GM12878 (cell line): ENCODE data around the gene EPB41. TPM values are rescaled to one million over a fixed set of nuclear protein-coding genes. Genes with fewer than 3 reads are reported as not detected.

Source experiments
- ATAC-seq: fragments of 200-7000 bp; cut with Tn5 transposase; 3 replicates; pipeline ENCODE4 v1.9.1; 2020; ENCODE audit warnings: mild to moderate bottlenecking, moderate library complexity
- BruUV-seq: library from RNA; stranded (reverse); fragments of 400-500 nt; replicated peaks from 2 replicates; lab custom pipeline; 2021; lab: Mats Ljungman, UMichigan
- CTCF ChIA-PET: fragments of 300-600 bp; sonication (Branson Sonifier 250); formaldehyde crosslinking; extraction: SDS; loops from one replicate; lab custom pipeline; 2021; ENCODE audit warnings: inconsistent platforms; lab: Yijun Ruan, JAX
- POLR2A ChIA-PET: fragments of 350-600 bp; formaldehyde crosslinking; extraction: SDS; loops from one replicate; lab custom pipeline; 2021; ENCODE audit warnings: inconsistent platforms; lab: Charles Lee
- RAD21 ChIA-PET: fragments of 300-600 bp; sonication (Branson Sonifier 250); formaldehyde crosslinking; loops from one replicate; lab custom pipeline; 2023; ENCODE audit warnings: antibody characterized with exemption; ENCODE audit not compliant: unreplicated experiment; lab: Charles Lee
- SMC1A ChIA-PET: fragments of 300-600 bp; sonication (Branson Sonifier 250); formaldehyde crosslinking; loops from one replicate; lab custom pipeline; 2023; ENCODE audit not compliant: unreplicated experiment, uncharacterized antibody; lab: Charles Lee
- DNase-seq: peaks from one replicate; pipeline ENCODE4 v3.0.0-alpha.2; 2011; ENCODE audit warnings: low read depth, low spot score
- FAIRE-seq: peaks from 3 replicates; lab custom pipeline; 2011; peaks lifted over from hg19 to GRCh38; lab: Jason Lieb, UNC
- H2AFZ ChIP-seq: 2 replicates; pipeline ENCODE4 v1.6.0; 2011; ENCODE audit warnings: low read depth, low read length, control low read depth; ENCODE audit not compliant: control insufficient read depth
- H3K27ac ChIP-seq: 2 replicates; pipeline ENCODE4 v1.5.1; 2011; ENCODE audit warnings: control low read depth; ENCODE audit not compliant: control insufficient read depth, insufficient read depth
- H3K27me3 ChIP-seq, 2 experiments: replicated peaks in 1 of 2; 2 replicates each; pipeline versions ENCODE4 v1.6.0 to v1.6.1; 2011; ENCODE audit warnings: low read length in 1 of 2; ENCODE audit not compliant: control insufficient read depth in 2 of 2, insufficient read depth in 2 of 2
- H3K36me3 ChIP-seq, 2 experiments: 2 replicates each; pipeline ENCODE4 v1.5.1; 2011; ENCODE audit warnings: low read length in 1 of 2; ENCODE audit not compliant: control insufficient read depth in 2 of 2, insufficient read depth in 2 of 2
- H3K4me1 ChIP-seq: 2 replicates; pipeline ENCODE4 v1.6.1; 2011; ENCODE audit warnings: mild to moderate bottlenecking, low read length, moderate library complexity, mixed read lengths; ENCODE audit not compliant: control insufficient read depth, insufficient read depth
- H3K4me2 ChIP-seq: 2 replicates; pipeline ENCODE4 v1.6.0; 2011; ENCODE audit warnings: control low read depth; ENCODE audit not compliant: control insufficient read depth, insufficient read depth
- H3K4me3 ChIP-seq: fragments of 200-600 bp; sonication (generic); 2 replicates; pipeline ENCODE4 v1.5.1; 2016
- H3K79me2 ChIP-seq: 2 replicates; pipeline ENCODE4 v1.6.0; 2011; ENCODE audit warnings: low read length; ENCODE audit not compliant: control insufficient read depth, insufficient read depth
- H3K9ac ChIP-seq: 2 replicates; pipeline ENCODE4 v1.8.0; 2011; ENCODE audit warnings: low read length, control low read depth, mixed read lengths; ENCODE audit not compliant: control insufficient read depth, insufficient read depth
- H3K9me3 ChIP-seq: replicated peaks from 3 replicates; pipeline ENCODE4 v1.5.1; 2011; ENCODE audit warnings: mild to moderate bottlenecking, low read length; ENCODE audit not compliant: control insufficient read depth, insufficient read depth
- H4K20me1 ChIP-seq: 2 replicates; pipeline ENCODE4 v1.6.0; 2011; ENCODE audit not compliant: control insufficient read depth, insufficient read depth
- ASH2L ChIP-seq: fragments of 300-600, 200-600 bp; sonication (generic); IDR thresholded peaks from 2 replicates; pipeline ENCODE4 v1.6.1; 2017; ENCODE audit warnings: low read depth, mild to moderate bottlenecking, borderline replicate concordance
- ATF2 ChIP-seq: IDR thresholded peaks from 2 replicates; pipeline ENCODE4 v1.6.1; 2012; ENCODE audit warnings: low read length, inconsistent platforms
- BMI1 ChIP-seq: fragments of 450-650 bp; IDR thresholded peaks from 2 replicates; pipeline ENCODE4 v1.6.1; 2016; ENCODE audit warnings: mild to moderate bottlenecking, moderate library complexity, borderline replicate concordance
- CREB1 ChIP-seq: IDR thresholded peaks from 2 replicates; pipeline ENCODE4 v1.6.1; 2012; ENCODE audit warnings: low read depth, mild to moderate bottlenecking, inconsistent platforms
- E2F8 ChIP-seq: fragments of 450-650 bp; IDR thresholded peaks from 2 replicates; pipeline ENCODE4 v1.6.1; 2018; ENCODE audit warnings: mild to moderate bottlenecking, low read depth, moderate library complexity; ENCODE audit not compliant: partially characterized antibody
- KDM1A ChIP-seq: fragments of 200-600 bp; sonication (generic); IDR thresholded peaks from 2 replicates; pipeline ENCODE4 v1.6.1; 2016; ENCODE audit warnings: borderline replicate concordance
- MLLT1 ChIP-seq: fragments of 450-650 bp; IDR thresholded peaks from 2 replicates; pipeline ENCODE4 v1.6.1; 2016; ENCODE audit warnings: mild to moderate bottlenecking
- PML ChIP-seq: IDR thresholded peaks from 2 replicates; pipeline ENCODE4 v1.6.1; 2012; ENCODE audit warnings: low read length, inconsistent platforms
- POLR2AphosphoS5 ChIP-seq: IDR thresholded peaks from 2 replicates; pipeline ENCODE4 v1.6.1; 2011; ENCODE audit warnings: mild to moderate bottlenecking, low read length, inconsistent platforms
- SIX5 ChIP-seq: IDR thresholded peaks from 2 replicates; pipeline ENCODE4 v1.6.1; 2011; ENCODE audit warnings: mild to moderate bottlenecking, low read depth, low read length, moderate library complexity; ENCODE audit not compliant: severe bottlenecking
- SMARCA5 ChIP-seq: fragments of 450-650 bp; IDR thresholded peaks from 2 replicates; pipeline ENCODE4 v1.6.1; 2017; ENCODE audit warnings: mild to moderate bottlenecking
- STAT1 ChIP-seq: fragments of 450-650 bp; conservative IDR thresholded peaks from 2 replicates; pipeline ENCODE4 v1.6.1; 2014; ENCODE audit warnings: antibody characterized with exemption, mild to moderate bottlenecking
- TBL1XR1 ChIP-seq: IDR thresholded peaks from 2 replicates; pipeline ENCODE4 v1.6.1; 2012; ENCODE audit warnings: low read depth, low read length, improper control_type of control experiment
- TCF12 ChIP-seq: IDR thresholded peaks from 2 replicates; pipeline ENCODE4 v1.6.1; 2011; ENCODE audit warnings: low read depth, mild to moderate bottlenecking, low read length
- ZNF217 ChIP-seq: fragments of 450-650 bp; IDR thresholded peaks from 2 replicates; pipeline ENCODE4 v1.6.1; 2017; ENCODE audit warnings: antibody characterized with exemption, mild to moderate bottlenecking
- ZNF384 ChIP-seq: IDR thresholded peaks from 2 replicates; pipeline ENCODE4 v1.6.1; 2012; ENCODE audit warnings: low read depth, mild to moderate bottlenecking, low read length, improper control_type of control experiment, borderline replicate concordance
- WGBS: methylation state at CpG from one replicate; pipeline ENCODE4 v1.1.6; 2016; ENCODE audit warnings: low lambda C conversion rate; ENCODE audit not compliant: insufficient replicate concordance, insufficient coverage; ENCODE audit errors: missing lambda C conversion rate; 5-methylcytosine and 5-hydroxymethylcytosine counted together
- in situ Hi-C: fragments of 300-500 bp; cut with MboI; formaldehyde crosslinking; loops from 9 replicates; pipeline ENCODE4 v1.14.3; 2018; ENCODE audit warnings: mixed read lengths
- intact Hi-C: fragments of 100-400 bp; cut with micrococcal nuclease; formaldehyde crosslinking; loops from one replicate; pipeline ENCODE4 v1.14.2; 2022; ENCODE audit not compliant: unreplicated experiment
- polyA plus RNA-seq, 11 experiments: library from polyadenylated mRNA; depleted of rRNA in 4 of 11; unstranded in 6 of 11; stranded (reverse) in 5 of 11; fragments of >200 nt; fragmentation: Nextera tagmentation in 4 of 11; fragmentation: Illumina TruSeq in 1 of 11; extraction: Ambion mirVana in 4 of 11; extraction: Trizol in 1 of 11; gene quantifications; 1 replicate in 1 of 11; 2 replicates in 10 of 11; pipeline versions ENCODE4 v1.2.1 to v1.2.3, GENCODE V29; 2011 to 2016; ENCODE audit warnings: inconsistent platforms in 2 of 11, missing spikeins in 2 of 11, low read depth in 1 of 11
- total RNA-seq, 4 experiments: library from RNA; depleted of rRNA in 3 of 4; stranded (reverse); fragments of >200 nt in 3 of 4; fragmentation: Illumina TruSeq in 1 of 4; extraction: Trizol in 1 of 4; gene quantifications; 2 replicates each; pipeline versions ENCODE4 v1.2.1 to v1.2.3, GENCODE V29; 2013 to 2021

The EPB41 gene
- total and polyA plus RNA-seq, 10 of the 15 experiments (the other 5 are each of a cell fraction or from before 2014, with no cell fraction given), result 1.1 to 77.6 (median 58.8) TPM

- Histone ChIP-seq H3K4me3 (no peak overlapping the region), H4K20me1 (no peaks in the 10 kb centered on the region), H2AFZ (no peak overlapping the region), H3K9me3 (no peaks in the 10 kb centered on the region), H3K27me3 (no peaks in the 10 kb centered on the region), H3K9ac (no peak overlapping the region), H3K4me2 (no peak overlapping the region), H3K27ac (no peak overlapping the region), H3K79me2 (no peaks in the 10 kb centered on the region), H3K4me1 (no peaks in the 10 kb centered on the region), H3K36me3 (no peaks in the 10 kb centered on the region; a peak in 1 of 4 replicates)
- no peak for FAIRE-seq
- 95% methylated on average over 1 of the region's 1 CpG for WGBS
- no TSS peak for BruUV-seq
- no peak for DNase-seq
- in situ Hi-C loops, result no loop called here
- ChIA-PET RAD21 (no interaction called here), CTCF (no interaction called here), POLR2A (no interaction called here), SMC1A (interaction anchor here (0.9 kb wide), 1 partner anchor 19 kb away, joined by 5 read pairs; no protein-coding TSS in a partner anchor)
- intact Hi-C loops, result no loop called here
- no peak for ATAC-seq
- TF ChIP-seq POLR2AphosphoS5 (no peak), KDM1A (no peak), STAT1 (no peak), E2F8 (no peak), SIX5 (no peak), ASH2L (no peak), CREB1 (no peak), ATF2 (no peak), ZNF217 (no peak), ZNF384 (no peak), PML (no peak), BMI1 (no peak), MLLT1 (no peak), TCF12 (no peak), TBL1XR1 (no peak), SMARCA5 (no peak)
Observed at GRCh38 chr1:29094954-29095353, 180.6 kb downstream of the EPB41 start.
